Measurements from ENCODE around the gene PGM1. TPM values are rescaled to one million over a fixed set of nuclear protein-coding genes. Genes with fewer than 3 reads are reported as not detected.

PGM1 gene
- total RNA-seq, 1 experiment from 2014 or later: 111 TPM

DNA sequence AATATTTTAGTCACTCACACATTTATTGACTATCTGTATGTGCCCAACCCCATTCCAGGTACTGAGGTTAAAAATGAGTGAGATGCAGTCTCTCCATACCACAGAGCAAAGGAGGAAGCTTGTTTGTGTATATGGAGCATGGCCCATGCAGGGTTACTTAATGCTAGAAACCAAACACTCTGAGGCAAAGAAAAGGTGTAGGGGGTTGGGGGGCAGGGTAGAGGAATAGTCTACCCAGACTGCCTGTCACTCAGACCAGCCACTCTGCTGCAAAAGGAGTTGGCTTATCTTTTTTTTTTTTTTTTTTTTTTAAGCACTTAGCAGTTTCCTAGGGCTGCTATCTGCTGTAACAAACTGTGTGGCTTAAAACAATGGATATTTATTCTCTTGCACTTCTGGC, 19.8 kb downstream of the PGM1 start:
- POLR2A ChIA-PET: no interaction called here
- ATAC-seq: peak; percentile 60

More for the DNA sequence above, 19.8 kb downstream of the PGM1 start:
- Mint-ChIP-seq H3K4me1 (peaks cover 40% of the 10 kb centered on the region), H3K9me3 (no peaks in the 10 kb centered on the region), H3K27ac (no peak overlapping the region; the same call in 1 of the 2 replicates), H3K4me3 (no peak overlapping the region), H3K27me3 (ENCODE audit: low read depth) (no peaks in the 10 kb centered on the region), H3K36me3 (no peaks in the 10 kb centered on the region)
- CTCF ChIA-PET: interaction anchor here (0.6 to 1.3 kb wide), 3 partner anchors 10 to 61 kb away, joined by 3 to 6 read pairs (median 3); no protein-coding TSS in a partner anchor
- TF ChIP-seq, protein P1, sequence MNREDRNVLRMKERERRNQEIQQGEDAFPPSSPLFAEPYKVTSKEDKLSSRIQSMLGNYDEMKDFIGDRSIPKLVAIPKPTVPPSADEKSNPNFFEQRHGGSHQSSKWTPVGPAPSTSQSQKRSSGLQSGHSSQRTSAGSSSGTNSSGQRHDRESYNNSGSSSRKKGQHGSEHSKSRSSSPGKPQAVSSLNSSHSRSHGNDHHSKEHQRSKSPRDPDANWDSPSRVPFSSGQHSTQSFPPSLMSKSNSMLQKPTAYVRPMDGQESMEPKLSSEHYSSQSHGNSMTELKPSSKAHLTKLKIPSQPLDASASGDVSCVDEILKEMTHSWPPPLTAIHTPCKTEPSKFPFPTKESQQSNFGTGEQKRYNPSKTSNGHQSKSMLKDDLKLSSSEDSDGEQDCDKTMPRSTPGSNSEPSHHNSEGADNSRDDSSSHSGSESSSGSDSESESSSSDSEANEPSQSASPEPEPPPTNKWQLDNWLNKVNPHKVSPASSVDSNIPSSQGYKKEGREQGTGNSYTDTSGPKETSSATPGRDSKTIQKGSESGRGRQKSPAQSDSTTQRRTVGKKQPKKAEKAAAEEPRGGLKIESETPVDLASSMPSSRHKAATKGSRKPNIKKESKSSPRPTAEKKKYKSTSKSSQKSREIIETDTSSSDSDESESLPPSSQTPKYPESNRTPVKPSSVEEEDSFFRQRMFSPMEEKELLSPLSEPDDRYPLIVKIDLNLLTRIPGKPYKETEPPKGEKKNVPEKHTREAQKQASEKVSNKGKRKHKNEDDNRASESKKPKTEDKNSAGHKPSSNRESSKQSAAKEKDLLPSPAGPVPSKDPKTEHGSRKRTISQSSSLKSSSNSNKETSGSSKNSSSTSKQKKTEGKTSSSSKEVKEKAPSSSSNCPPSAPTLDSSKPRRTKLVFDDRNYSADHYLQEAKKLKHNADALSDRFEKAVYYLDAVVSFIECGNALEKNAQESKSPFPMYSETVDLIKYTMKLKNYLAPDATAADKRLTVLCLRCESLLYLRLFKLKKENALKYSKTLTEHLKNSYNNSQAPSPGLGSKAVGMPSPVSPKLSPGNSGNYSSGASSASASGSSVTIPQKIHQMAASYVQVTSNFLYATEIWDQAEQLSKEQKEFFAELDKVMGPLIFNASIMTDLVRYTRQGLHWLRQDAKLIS (CRISPR knock-in tag; IDR thresholded peaks at IDR 0.05; ENCODE audit: borderline replicate concordance): no peak
- TF ChIP-seq IRF1 (CRISPR knock-in tag; IDR thresholded peaks at IDR 0.05): no peak
- no peak for TF ChIP-seq ZNF121 (CRISPR knock-in tag; IDR thresholded peaks at IDR 0.05)
- TF ChIP-seq NR1H2 (CRISPR knock-in tag; IDR thresholded peaks at IDR 0.05): no peak
- TF ChIP-seq, protein P2, sequence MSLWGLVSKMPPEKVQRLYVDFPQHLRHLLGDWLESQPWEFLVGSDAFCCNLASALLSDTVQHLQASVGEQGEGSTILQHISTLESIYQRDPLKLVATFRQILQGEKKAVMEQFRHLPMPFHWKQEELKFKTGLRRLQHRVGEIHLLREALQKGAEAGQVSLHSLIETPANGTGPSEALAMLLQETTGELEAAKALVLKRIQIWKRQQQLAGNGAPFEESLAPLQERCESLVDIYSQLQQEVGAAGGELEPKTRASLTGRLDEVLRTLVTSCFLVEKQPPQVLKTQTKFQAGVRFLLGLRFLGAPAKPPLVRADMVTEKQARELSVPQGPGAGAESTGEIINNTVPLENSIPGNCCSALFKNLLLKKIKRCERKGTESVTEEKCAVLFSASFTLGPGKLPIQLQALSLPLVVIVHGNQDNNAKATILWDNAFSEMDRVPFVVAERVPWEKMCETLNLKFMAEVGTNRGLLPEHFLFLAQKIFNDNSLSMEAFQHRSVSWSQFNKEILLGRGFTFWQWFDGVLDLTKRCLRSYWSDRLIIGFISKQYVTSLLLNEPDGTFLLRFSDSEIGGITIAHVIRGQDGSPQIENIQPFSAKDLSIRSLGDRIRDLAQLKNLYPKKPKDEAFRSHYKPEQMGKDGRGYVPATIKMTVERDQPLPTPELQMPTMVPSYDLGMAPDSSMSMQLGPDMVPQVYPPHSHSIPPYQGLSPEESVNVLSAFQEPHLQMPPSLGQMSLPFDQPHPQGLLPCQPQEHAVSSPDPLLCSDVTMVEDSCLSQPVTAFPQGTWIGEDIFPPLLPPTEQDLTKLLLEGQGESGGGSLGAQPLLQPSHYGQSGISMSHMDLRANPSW (CRISPR knock-in tag; conservative IDR thresholded peaks at IDR 0.05; ENCODE audit: low read depth): no peak
- no peak for TF ChIP-seq ZNF232 (CRISPR knock-in tag; IDR thresholded peaks at IDR 0.05)
- TF ChIP-seq E2F1 (CRISPR knock-in tag; IDR thresholded peaks at IDR 0.05): no peak
- TF ChIP-seq, protein P3, sequence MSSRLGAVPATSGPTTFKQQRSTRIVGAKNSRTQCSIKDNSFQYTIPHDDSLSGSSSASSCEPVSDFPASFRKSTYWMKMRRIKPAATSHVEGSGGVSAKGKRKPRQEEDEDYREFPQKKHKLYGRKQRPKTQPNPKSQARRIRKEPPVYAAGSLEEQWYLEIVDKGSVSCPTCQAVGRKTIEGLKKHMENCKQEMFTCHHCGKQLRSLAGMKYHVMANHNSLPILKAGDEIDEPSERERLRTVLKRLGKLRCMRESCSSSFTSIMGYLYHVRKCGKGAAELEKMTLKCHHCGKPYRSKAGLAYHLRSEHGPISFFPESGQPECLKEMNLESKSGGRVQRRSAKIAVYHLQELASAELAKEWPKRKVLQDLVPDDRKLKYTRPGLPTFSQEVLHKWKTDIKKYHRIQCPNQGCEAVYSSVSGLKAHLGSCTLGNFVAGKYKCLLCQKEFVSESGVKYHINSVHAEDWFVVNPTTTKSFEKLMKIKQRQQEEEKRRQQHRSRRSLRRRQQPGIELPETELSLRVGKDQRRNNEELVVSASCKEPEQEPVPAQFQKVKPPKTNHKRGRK (CRISPR knock-in tag; IDR thresholded peaks at IDR 0.05; ENCODE audit: borderline replicate concordance): no peak
- TF ChIP-seq HMGXB4 (CRISPR knock-in tag; IDR thresholded peaks at IDR 0.05): no peak
- no peak for DNase-seq (ENCODE audit: low spot score)

Data from WTC11 (cell line).